Naive B cell (primary cell): ENCODE results near the gene HES3. TPM values are rescaled to one million over a fixed set of nuclear protein-coding genes. Genes with fewer than 3 reads are reported as not detected.
A peak's percentile ranks its signal among the peaks of the same experiment; 100 is the strongest.

Experiments
- ATAC-seq, 2 donors: fragments of 150-1000 bp; cut with Tn5 transposase; 2 replicates each; pipeline ENCODE4 v1.10.0; 2021; ENCODE audit warnings: low read depth in 2 of 2, mild to moderate bottlenecking in 2 of 2, moderate library complexity in 2 of 2
- DNase-seq: peaks from one replicate; pipeline ENCODE4 v3.0.0; 2022
- H3K27ac Mint-ChIP-seq, 6 donors: one replicate each; pipeline ENCODE4 v1.8.0; 2020 to 2022; ENCODE audit warnings: mild to moderate bottlenecking in 6 of 6, mixed read lengths in 6 of 6, moderate library complexity in 5 of 6, inconsistent platforms in 2 of 6
- H3K27me3 Mint-ChIP-seq, 3 donors: one replicate each; pipeline ENCODE4 v1.8.0; 2021 to 2022; ENCODE audit warnings: mixed read lengths in 3 of 3, mild to moderate bottlenecking in 1 of 3
- H3K36me3 Mint-ChIP-seq, 2 donors: one replicate each; pipeline ENCODE4 v1.8.0; 2020 to 2022; ENCODE audit warnings: mixed read lengths in 2 of 2, inconsistent platforms in 1 of 2, mild to moderate bottlenecking in 1 of 2
- H3K4me1 Mint-ChIP-seq, 3 donors: one replicate each; pipeline ENCODE4 v1.8.0; 2020 to 2022; ENCODE audit warnings: mixed read lengths in 3 of 3, inconsistent platforms in 1 of 3, mild to moderate bottlenecking in 1 of 3, moderate library complexity in 1 of 3
- H3K4me3 Mint-ChIP-seq, 8 donors: one replicate each; pipeline ENCODE4 v1.8.0; 2020 to 2022; ENCODE audit warnings: mild to moderate bottlenecking in 8 of 8, mixed read lengths in 8 of 8, moderate library complexity in 8 of 8, inconsistent platforms in 2 of 8
- H3K9me3 Mint-ChIP-seq, 7 donors: one replicate each; pipeline ENCODE4 v1.8.0; 2020 to 2022; ENCODE audit warnings: mixed read lengths in 7 of 7, mild to moderate bottlenecking in 5 of 7, inconsistent platforms in 2 of 7, moderate library complexity in 1 of 7
- polyA plus RNA-seq, 6 donors: library from polyadenylated mRNA; unstranded; fragments of 300-500 nt; fragmentation: Illumina TruSeq; gene quantifications; one replicate each; pipeline ENCODE4 v1.2.3, GENCODE V29; 2021; ENCODE audit warnings: low read depth in 6 of 6

HES3 gene
- polyA plus RNA-seq, 6 donors from 2014 or later: not detected

DNA sequence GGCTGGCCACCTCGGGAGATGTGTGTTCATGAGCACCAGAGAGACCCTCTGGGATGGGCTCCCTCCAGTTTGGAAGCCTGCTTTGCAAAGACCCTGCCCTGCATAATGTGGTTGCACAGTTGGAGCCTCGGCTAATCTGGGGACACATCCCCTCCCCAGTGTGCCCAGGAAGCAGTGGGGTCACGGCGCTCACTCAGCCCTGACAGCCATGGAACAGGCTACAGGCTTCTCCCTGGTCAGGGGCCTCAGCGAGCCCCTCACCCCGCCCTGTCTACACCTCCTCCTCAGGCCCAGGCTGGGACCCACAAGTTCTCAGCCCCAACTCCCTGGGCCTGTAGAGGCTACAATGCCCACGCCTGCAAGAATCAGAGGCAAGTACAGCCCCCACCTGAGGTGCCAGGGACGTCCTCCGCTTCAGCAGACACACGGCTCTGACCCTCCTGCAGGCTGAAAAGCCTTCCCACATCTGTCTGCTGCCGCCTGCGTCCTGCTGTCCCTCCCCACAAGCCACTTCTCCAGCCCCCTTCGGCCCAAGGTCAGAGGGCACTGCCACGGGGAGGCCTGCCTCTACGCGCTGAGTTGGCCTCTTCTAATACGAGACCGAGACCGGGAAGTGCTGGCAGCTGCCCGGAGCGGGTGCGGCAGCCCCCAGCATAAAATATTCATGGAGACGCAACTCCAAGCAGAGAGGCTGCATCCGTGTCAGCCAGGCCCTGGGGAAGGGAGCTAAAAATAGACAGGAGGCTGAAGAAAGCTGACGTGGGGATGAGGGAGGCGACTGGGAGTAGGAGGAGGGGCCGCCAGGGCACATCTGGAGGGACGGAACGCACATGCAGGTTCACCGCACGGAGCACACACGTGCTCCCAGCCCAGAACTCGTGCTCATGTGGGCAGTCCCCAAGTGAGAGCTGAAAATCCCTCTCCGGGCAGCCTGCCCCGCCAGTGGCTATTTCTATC, 32.1 kb downstream of the HES3 start:
- ATAC-seq (no peak), DNase-seq (no peak)
- Mint-ChIP-seq H3K9me3 (no peaks in the 10 kb centered on the region), H3K4me3 (no peak overlapping the region), H3K27ac (no peak overlapping the region), H3K36me3 (no peaks in the 10 kb centered on the region), H3K27me3 (no peaks in the 10 kb centered on the region), H3K4me1 (no peaks in the 10 kb centered on the region)

DNA sequence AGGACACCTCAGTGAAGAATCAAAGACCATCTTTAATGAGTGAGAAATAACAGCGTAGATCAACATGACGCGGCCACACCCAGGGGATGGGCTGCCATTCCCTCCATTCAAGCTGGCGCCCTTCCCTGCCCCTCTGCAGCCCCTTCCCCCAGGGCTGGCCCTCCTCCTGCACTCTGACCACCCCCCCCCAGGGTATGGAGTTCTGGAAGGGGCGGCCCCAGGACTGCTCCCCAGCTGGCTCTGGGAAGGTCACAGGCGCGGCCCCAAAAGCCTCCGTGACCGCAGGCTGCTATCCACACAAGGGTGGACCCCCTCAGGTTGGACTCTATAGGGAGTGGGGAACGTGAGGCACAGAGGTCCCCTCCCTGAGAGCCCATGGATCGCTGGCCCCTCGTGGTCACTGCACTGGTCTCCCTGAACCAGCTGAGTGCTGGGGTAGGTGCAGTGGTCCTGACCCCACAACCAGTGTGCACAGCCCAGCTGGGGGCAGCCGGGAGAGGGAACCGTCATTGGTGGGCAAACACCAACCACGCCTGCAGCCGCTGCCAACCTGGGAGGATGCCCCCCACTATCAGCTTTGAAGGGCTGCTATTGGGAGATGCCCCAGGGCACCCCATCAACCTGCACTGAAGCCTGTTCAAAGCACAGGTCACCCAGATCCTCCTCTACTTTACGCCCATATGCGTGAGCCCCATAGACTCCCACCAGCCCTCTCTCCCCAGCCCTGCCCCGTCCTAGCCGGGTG, 33.0 kb downstream of the HES3 start:
- H3K4me1 Mint-ChIP-seq: no peaks in the 10 kb centered on the region
- no peaks in the 10 kb centered on the region for H3K9me3 Mint-ChIP-seq
- no peak for ATAC-seq
- H3K27ac Mint-ChIP-seq: no peak overlapping the region
- H3K27me3 Mint-ChIP-seq: no peaks in the 10 kb centered on the region
- H3K36me3 Mint-ChIP-seq: no peaks in the 10 kb centered on the region
- H3K4me3 Mint-ChIP-seq: no peak overlapping the region
- no peak for DNase-seq

DNA sequence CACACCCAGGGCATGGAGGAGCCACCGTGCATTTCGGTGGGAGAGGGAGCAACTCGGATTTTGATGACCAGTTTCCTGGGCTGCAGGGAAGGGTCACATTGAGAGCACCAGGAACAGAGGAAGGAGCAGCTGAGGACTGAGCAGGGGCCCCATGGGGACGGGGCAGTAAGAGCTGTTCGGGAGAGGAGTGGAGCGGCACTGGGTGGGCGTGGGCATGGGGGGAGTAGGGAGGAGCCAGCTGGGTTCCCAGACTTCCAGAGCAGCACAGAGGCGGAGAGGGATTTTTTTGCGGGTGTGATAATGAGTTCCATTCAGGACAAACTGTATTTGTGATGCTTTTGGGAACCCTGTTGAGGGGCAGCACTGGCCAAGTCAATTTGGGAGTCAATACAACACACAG, 34.3 kb downstream of the HES3 start:
- no peak overlapping the region for H3K4me3 Mint-ChIP-seq
- H3K4me1 Mint-ChIP-seq: no peaks in the 10 kb centered on the region
- H3K36me3 Mint-ChIP-seq: no peaks in the 10 kb centered on the region
- H3K27ac Mint-ChIP-seq: no peak overlapping the region
- no peaks in the 10 kb centered on the region for H3K9me3 Mint-ChIP-seq
- no peaks in the 10 kb centered on the region for H3K27me3 Mint-ChIP-seq
- no peak for ATAC-seq
- DNase-seq: no peak

DNA sequence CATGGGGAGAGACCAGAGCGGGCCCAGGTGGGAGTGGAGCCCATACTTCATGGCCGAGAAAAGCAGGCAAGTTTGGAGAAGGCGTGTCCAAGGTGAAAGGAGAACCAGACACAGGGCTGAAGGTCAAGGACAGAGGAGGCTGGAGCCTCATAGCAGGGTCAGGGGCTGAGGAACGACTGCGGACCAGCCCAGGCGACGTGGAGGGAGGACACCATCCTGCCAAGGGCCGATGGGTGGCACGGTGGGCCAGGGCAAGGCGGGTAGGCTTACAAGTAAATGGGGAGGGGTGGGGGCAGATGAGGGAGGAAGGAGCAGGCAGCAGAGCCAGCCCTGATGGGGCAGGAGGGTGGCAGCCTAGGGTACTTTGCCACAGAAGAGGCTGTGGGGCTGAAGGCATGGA, 35.1 kb downstream of the HES3 start:
- Mint-ChIP-seq H3K4me3 (peak overlapping the region in 1 of 8 donors; percentile 29), H3K27ac (peak overlapping the region in 1 of 6 donors; percentile 21), H3K36me3 (no peaks in the 10 kb centered on the region), H3K4me1 (no peaks in the 10 kb centered on the region), H3K27me3 (no peaks in the 10 kb centered on the region), H3K9me3 (no peaks in the 10 kb centered on the region)
- DNase-seq (no peak), ATAC-seq (no peak)

DNA sequence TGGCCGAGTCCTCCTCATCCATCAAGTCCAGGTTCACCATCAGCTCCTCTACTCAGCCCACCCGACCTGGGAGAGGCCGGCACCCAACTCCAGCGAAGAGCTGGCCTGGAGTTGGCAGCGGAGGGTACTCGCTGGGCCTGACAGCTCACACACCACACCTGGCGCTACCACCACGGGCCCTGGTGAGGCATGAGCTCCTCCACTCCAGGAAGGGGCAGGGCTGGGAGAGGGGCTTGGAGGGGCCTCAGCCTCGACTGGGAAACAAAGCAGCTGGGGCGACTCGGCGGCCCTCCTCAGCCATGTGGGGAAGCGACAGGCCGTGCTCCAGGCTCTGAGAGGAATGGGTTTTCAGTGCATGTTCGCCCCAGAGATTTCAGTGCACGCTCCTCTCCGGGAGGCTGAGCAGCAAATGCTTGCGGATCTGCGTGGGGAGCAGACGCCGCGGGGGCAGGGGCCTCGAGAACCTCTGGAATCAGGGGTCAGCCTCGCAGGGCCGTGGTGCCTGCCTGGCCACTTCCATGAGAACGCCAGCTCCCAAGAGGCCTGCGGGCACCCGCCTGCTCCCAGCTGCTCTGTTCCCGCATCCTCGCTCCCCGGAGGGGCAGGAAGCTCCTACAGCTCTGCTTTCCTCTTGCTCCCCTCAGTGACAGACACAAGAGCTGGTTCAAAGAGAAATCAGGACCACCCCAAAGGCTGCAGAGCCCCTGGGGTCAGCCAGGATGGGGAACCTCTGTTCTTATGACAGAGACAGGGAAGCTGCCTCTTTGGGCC, 35.8 kb downstream of the HES3 start:
- DNase-seq (no peak), ATAC-seq (no peak)
- Mint-ChIP-seq H3K4me3 (no peak overlapping the region), H3K36me3 (no peaks in the 10 kb centered on the region), H3K9me3 (no peaks in the 10 kb centered on the region), H3K27ac (no peak overlapping the region), H3K4me1 (no peaks in the 10 kb centered on the region), H3K27me3 (no peaks in the 10 kb centered on the region)

DNA sequence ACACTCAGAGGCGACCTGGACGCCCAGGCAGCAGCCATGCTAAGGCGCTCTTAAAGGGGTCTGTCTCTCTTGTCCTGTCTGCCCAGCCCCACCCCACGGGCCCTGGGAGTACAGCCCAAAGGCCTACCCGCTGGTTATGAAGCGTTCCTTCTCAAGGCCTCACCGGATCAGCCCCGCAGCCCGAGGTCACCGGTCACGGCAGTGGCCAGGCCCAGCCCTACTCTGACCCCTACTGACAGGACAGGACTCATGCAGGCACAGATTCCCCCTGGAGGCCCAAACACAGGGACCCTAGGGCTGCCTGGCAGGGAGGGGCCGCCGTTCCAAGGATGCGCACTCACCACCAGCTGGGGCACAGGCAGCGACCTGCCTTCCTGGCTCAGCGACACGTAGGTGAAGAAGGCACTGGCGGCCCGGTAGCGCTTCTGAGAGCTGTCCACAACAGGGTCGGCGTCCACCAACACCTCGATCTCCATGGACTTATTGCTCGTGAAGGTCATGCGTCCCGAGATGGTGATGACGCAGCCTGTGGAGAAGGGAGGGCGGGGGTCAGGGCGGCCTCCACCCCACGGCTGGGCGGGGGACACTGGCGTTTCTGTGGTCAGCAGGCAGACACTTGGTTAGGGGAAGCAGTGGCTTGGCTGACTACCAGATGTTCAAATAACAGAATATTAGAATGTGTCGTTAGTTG, 36.9 kb downstream of the HES3 start:
- DNase-seq: no peak

DNA sequence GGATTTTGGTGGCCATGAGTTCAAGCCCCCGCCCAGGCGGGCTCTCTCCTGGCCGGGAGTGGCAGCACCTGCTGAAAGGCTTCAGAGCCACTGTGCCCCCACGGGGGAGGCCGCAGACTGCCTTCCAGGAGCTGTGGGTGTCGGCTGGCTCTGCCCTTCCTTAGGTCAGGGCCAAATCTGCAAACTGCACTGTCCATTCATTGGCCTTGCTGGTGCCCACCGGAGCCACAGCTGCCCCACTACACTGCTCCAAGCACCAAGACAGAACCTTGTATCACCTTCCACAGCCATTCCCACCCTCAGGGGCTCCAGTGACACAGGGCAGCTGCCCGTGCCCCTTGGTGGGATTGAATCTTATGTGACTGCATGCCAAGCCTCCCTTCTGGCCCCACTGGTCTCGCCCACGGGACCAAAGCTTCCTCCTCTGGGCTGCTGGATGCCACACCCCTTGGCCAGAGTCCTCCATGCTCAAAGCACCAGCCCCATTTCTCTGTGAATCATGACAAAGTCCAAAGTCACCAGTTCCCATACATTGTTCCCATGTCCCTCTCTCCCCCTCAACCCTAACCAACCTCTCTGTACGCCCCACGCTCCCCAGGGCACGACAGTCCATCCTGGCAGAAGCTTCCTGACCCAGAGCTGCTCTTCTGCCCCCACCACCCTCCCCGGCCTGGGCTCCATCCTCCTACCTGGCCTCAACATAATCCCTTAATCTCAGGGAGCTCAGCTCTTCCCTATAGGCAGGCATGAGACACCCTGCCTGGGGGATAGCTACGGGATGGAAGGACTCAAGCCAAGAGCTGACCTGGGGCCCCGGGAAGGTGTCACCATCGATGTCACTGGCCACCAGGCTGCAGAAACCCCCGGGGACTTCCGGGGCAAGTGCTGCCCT, 37.8 kb downstream of the HES3 start:
- DNase-seq (no peak), ATAC-seq (no peak)
- no peak overlapping the region for H3K4me3 Mint-ChIP-seq
- H3K9me3 Mint-ChIP-seq: no peaks in the 10 kb centered on the region
- H3K27me3 Mint-ChIP-seq: no peaks in the 10 kb centered on the region
- no peaks in the 10 kb centered on the region for H3K36me3 Mint-ChIP-seq
- H3K4me1 Mint-ChIP-seq: no peaks in the 10 kb centered on the region
- no peak overlapping the region for H3K27ac Mint-ChIP-seq

More for the DNA sequence above, 36.9 kb downstream of the HES3 start:
- Mint-ChIP-seq H3K27me3 (no peaks in the 10 kb centered on the region), H3K36me3 (no peaks in the 10 kb centered on the region), H3K9me3 (no peaks in the 10 kb centered on the region), H3K27ac (no peak overlapping the region), H3K4me1 (no peaks in the 10 kb centered on the region), H3K4me3 (no peak overlapping the region)
- ATAC-seq: no peak

DNA sequence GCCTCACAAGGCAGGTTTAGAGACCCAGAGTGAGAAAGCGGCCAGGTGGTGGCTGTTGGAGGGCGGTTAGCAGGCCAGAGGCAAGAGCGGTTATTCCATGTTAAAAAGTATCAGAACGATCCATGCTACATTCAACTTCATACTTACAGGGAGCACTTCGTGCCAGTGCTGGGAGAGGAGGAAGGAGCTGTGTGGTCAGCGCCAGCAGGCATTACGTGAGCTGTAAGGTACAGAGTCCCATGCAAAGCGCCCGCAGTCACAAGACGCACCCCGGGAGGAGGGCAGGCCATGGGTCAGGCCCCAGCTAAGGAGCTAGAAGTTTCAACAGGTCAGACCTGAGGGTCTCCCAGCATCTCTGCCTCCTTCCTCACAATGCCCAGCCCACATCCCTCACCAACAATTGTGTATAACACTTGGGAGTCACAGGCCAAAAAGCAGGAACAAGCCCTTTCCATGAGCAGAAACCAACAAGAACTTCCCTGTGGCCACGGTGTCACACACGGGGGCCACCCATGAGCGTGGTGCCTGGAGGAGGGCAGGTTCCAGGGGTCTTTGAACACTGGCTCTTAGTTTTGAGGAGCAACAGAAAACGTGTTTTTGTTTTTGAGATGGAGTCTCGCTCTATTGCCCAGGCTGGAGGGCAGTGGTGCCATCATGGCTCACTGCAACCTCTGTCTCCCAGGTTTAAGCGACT, 38.7 kb downstream of the HES3 start:
- ATAC-seq (no peak), DNase-seq (no peak)
- Mint-ChIP-seq H3K9me3 (no peaks in the 10 kb centered on the region), H3K27ac (peak overlapping the region in 2 of 6 donors; percentile 54 to 55), H3K36me3 (no peaks in the 10 kb centered on the region), H3K4me3 (no peak overlapping the region), H3K27me3 (no peaks in the 10 kb centered on the region), H3K4me1 (no peaks in the 10 kb centered on the region)

DNA sequence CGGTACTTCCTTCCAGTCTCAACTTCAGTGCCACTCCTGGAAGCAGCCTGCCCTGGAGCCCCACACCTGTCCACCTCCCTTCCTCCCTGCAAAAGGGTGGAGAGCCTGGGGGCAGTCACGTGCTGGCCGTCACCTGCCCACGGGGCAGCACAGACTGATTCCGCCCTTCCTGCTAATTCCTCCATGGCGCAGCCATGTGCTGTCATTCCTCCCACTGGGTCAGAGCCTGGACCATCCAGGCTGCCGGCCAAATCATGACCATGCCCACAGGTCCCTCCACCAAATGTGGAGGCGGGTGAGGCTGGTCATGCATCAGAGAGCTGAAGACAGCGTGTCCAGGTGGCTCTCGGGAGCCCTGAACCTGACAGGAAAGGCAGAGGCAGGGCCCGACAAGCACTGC, 41.4 kb downstream of the HES3 start:
- Mint-ChIP-seq H3K9me3 (no peaks in the 10 kb centered on the region), H3K27me3 (no peaks in the 10 kb centered on the region), H3K27ac (no peak overlapping the region), H3K36me3 (no peaks in the 10 kb centered on the region), H3K4me1 (no peaks in the 10 kb centered on the region), H3K4me3 (peak overlapping the region in 1 of 8 donors; percentile 71)
- ATAC-seq (no peak), DNase-seq (no peak)

DNA sequence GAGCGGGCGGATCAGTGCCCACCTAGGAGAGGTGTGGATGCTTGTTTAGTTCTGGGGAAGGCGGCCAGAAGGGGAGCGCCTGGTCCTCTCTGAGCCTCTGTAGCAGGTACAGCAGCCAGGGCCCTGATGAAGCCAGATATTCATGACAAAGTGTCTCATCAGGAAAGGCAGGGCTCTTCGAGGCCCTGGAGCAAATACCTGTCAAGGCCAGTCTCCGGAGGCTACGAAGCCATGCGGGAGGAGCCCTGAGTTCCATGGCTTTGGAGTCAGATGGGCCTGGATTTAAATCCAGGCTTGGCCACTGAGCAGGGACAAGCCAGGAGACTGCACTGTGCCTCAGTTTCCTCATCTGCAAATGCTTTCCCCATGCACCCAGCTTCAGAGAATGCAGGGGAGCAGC, 42.3 kb downstream of the HES3 start:
- no peaks in the 10 kb centered on the region for H3K4me1 Mint-ChIP-seq
- DNase-seq: no peak
- ATAC-seq: no peak
- no peaks in the 10 kb centered on the region for H3K27me3 Mint-ChIP-seq
- H3K36me3 Mint-ChIP-seq: no peaks in the 10 kb centered on the region
- no peak overlapping the region for H3K4me3 Mint-ChIP-seq
- H3K27ac Mint-ChIP-seq: no peak overlapping the region
- H3K9me3 Mint-ChIP-seq: no peaks in the 10 kb centered on the region

DNA sequence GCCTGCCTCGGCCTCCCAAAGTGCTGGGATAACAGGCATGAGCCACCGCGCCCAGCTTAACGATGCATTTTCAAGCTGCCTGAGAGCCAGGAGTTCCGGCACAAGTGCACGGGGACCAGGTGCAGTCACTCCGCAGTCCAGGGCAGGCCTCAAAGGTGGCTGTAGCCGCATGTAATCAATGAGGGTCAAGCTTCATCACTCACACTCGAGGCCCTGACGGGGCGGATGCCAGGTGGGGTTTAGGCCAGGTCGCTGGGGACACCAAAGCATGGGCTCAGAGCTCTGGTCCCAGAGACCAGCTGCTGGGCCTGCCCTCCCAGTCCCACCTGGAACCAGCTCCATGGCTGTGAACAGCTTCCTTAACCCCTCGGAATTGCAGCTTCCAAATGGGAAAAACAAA, 43.0 kb downstream of the HES3 start:
- no peak overlapping the region for H3K27ac Mint-ChIP-seq
- ATAC-seq (no peak), DNase-seq (no peak)

DNA sequence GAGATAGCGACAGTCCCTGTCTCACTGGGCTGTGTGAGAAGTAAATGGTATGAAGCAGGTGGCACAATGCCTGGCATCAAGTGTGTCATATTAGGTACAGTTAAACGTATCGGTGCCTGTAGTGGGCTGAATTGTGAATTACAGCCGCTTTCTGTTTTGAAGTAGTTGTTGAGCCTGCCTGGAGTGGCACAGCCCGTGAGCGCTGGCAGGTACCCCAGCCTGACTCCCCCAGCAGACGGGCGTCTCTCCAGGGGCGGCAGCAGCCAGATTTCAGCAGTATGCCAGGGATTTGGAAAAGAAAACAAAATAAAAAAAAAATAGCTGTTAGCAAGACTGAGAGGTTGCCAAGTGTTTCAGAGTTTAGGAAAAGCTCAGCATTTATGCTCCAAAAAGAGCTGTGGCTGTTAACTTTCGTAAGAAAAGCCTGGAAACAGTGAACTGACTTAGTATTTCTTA, 43.5 kb downstream of the HES3 start:
- Mint-ChIP-seq H3K36me3 (no peaks in the 10 kb centered on the region), H3K4me3 (no peak overlapping the region), H3K27me3 (no peaks in the 10 kb centered on the region), H3K4me1 (no peaks in the 10 kb centered on the region), H3K9me3 (no peaks in the 10 kb centered on the region), H3K27ac (no peak overlapping the region)
- ATAC-seq (no peak), DNase-seq (no peak)

More for the DNA sequence above, 43.0 kb downstream of the HES3 start:
- Mint-ChIP-seq H3K27me3 (no peaks in the 10 kb centered on the region), H3K4me3 (no peak overlapping the region), H3K4me1 (no peaks in the 10 kb centered on the region), H3K36me3 (no peaks in the 10 kb centered on the region), H3K9me3 (no peaks in the 10 kb centered on the region)
